ENCODE data around the gene NCK2.
"Not testable (repeated sequence)": the region's sequence is repeated elsewhere in the genome, so short reads cannot be mapped to it uniquely, and the experiment has no call there.

NCK2 gene

DNA sequence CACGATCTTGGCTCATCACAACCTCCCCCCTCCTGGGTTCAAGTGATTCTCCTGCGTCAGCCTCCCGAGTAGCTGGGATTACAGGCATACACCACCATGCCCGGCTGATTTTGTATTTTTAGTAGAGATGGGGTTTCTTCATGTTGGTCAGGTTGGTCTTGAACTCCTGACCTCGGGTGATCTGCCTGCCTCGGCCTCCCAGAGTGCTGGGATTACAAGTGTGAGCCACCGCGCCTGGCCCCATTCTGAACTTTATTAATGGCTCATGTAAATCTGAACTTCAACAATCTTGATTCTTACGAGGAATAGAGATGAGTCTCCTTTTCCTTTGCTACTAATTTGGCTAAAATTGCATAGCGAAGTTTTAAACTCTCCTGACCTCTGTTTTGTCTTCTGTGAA is 12.2 kb downstream of the NCK2 start:
- not testable (repeated sequence) for DNase-seq

DNA sequence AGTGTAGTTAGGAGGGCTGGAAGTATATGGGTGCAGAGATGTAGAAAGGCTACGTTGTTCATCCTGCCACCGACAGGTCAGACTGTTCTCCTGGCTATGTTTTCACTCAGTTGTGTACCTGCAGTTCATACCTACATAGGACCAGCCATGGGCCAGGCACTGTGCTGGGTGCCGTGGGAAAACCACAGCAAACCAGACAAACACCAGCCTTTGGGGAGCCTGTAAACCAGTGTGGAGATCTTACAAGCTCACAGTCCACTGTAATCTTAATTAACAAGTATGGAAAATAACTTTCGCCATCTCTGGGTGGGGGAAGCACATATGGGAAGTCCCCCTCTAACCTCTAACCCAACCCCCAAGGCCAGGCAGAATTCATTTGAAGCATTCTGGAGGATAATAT is 12.7 kb downstream of the NCK2 start:
- no peak for DNase-seq

DNA sequence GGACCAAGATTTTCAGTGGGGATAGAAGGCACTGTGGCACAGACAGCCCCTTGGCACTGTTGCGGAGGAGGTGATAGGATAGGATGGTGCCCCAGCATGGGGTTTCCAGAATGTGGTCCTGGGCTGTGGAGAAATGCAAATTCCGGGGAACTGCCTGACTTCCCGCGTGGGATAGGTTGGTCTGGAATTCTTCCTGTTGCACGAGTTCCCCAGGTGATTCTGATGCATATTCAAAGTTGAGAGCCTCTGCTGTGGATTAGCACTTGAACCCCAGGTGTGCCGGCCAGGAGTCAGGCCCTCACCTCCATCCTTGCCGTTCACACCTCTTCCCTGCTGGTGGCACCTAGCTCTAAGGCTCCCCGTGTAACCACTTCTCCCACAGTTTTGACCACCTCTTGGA is 15.5 kb downstream of the NCK2 start:
- DNase-seq = no peak

DNA sequence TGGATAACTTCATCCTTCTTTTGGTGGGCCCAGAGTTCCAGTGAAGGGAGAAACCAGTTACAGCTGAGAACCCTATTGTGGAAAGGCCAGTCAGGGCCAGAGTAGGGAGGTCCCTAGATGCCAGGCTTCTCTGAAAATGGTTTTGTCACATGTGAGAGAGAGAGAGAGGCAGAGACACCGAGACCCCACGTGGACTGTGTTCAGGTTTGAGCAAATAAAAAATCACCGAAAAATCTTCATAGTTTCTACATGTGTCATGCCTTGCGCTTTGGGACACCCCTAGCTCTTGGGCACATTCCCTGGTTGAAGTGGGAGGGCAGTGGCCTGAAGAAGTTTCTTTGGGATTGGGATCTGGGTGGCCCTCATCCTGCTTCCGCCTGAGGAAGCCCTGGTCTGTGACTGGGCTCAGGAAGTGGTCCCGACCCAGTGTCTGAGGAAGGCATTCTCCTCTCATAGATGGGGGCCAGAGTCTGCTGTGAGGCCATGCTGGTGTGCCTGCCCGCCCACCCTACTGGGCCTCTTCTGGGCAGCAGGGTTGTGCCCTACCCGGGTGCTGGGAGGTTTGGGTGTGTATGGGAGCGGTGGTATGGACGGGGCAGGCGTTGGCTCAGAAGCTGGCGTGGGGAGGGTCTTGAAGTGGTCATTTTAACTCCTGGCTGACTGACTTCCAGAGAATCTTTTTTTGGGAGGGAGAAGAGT is 16.1 kb downstream of the NCK2 start:
- DNase-seq = no peak

DNA sequence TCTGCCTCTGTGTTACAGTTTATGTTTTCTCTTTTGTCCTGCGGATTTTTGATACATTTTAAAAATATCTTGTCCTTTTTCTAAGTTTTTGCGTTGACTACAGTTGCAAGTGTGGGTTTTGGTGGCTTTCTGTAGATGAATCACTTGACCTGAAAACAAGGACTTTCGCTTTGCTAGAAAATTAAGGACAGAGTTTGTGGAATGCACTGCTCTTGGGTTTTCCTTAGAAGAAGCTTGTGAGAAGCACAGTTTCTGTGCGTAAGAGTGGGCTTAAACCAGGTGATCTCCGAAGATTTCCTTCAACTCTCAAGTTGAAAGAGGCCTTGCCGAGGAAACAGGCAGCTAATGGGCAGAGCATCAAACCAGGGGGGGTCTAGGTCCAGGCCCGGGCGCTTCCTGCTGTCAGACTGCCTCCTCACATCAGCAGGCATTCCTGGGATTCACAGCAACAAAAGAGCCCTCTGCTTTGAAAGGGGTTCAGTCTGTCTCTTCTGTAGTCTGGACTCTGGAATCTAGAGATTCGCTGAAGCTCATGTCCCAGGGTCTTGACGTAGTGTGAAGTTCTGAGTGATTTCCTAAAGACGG is 17.3 kb downstream of the NCK2 start:
- no peak for DNase-seq

DNA sequence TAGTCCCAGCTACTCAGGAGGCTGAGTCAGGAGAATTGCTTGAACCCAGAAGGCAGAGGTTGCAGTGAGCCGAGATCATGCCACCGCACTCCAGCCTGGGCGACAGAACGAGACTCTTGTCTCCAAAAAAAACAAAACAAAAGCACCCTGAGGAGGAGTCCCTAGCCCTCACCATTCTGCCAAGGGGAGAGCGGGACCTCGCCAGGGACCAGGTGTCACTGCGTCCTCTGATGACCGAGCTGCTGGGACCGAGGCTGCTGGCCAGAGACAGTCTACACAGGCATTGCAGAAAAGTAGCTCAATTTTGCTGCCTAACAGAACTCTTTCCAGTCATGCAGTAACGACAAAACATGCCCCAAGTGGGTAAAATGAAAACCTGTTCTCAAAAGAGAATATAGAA is 18.4 kb downstream of the NCK2 start:
- no peak for DNase-seq

DNA sequence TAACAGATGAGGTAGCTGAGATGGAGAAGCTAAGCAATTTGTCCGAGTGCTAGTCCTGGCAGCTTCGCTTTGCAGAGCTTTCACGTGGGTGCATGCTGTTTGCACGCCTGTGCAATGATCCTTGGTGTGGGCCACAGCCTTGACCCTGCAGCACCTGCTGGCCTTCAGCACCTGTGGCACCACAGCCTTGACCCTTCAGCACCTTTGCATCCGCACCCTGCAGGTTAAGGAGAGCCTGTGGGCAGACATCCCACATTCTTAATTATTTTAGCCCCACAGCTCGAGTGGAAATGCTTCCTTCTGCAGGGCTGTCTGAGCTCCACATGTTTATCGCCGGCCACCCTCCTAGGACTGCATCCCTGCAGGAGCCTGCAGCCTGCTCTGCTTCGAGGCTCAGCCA is 19.3 kb downstream of the NCK2 start:
- DNase-seq = no peak

DNA sequence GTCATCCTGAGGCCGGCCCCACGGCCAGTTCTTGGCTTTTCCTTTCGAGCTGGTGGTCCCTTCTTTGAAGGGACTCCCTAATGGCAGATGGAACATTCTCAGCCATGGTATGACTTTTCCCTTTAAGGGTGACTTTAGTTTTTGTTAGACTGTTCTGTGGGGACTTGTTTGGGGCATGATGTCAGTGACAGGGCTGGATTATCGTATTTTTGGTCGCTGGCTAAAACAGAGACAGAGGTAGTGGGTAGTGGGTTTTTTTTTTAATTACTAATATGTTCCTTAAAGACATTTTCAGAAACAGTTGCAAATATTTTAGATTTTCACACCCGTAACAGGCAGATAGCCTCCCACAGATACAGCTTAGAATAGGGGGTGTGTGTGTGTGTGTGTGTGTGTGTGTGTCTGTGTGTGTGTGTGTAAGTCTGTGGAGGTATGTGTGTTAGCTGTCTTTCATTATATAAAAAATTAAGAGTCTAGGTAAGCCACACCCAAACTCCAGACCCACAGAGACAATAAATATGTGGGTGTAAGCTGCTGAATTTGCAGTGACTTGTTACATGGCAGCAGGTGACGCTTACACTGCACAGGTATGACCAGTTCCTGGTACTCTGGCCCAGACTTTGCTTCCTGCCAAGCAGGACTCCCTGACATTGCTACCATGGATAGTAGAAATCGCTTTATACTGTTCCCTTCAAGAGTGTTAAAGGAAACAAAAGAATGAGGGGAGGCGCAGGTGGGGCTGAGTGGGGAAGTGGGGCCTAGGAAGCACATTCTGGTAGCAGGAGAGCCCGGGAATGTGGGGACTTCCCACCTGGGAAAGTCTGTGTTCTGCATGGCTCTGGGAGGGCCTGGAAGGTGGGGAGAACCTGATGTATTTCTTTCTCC is 20.9 kb downstream of the NCK2 start:
- peak; percentile 32 for DNase-seq

DNA sequence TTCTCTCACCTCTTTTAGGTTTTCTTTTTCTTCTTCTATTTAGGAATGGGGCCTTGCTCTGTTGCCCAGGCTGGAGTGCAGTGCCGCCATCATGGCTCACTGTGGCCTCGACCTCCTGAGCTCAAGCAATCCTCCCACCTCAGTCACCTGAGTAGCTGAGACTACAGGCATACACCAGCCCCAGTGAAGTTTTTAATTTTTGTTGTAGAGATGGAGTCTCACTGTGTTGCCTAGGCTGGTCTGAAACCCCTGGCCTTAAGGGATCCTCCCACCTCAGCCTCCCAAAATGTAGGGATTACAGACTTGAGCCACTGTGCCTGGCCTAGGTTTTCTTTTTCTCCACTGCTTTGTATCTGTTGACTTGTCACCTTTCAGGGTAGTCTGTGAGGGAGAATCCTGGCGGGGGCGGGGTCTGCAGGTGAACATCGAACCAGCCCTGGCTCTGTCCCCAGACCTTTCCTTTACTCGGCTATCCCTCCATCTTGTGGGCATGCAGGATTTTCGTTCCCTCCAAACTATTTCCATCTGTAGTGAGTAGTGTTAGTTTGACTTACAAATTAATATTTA is 21.7 kb downstream of the NCK2 start:
- no peak for DNase-seq

DNA sequence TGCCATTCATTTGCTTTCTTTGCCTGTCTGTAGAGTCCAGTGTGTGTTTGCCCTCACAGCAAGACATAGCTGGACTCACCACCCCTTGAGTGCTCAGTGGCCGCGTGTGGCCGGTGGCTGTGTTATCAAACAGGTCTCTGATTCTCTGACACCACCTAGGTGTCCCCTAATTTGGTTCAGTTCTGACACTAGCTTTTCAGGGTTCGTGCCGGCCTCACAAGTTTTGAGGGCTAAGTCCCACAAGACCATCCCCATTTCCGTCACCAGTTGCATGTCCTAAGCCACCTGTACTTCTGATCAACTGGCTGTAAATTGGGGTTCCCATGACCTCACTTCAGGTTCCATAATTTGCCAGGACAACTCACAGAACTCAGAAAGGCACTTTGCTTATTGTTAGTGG is 23.5 kb downstream of the NCK2 start:
- DNase-seq = no peak

DNA sequence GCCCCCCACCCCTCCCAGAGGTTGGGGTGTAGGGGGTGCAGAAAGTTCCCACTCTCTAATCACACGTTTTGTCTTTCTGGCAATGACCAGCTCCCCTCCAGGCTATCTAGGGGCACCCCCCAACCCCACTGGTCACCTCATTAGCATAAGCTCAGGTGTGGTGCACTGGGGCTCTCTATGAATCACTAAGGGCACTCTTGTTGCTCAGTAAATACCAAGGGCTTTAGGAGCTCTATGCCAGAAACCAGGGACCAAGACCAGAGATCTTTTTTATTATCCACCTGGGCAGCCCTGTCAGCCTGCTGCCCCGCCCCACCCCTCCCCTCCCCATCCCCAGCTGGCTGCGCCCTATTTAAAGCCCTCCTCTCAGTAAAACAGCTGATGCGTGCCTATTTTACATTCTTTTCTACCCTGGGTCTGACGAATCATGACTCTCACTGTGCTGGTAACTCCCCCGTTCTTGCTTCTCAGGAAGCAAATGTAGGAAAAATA is 24.3 kb downstream of the NCK2 start:
- DNase-seq = no peak

DNA sequence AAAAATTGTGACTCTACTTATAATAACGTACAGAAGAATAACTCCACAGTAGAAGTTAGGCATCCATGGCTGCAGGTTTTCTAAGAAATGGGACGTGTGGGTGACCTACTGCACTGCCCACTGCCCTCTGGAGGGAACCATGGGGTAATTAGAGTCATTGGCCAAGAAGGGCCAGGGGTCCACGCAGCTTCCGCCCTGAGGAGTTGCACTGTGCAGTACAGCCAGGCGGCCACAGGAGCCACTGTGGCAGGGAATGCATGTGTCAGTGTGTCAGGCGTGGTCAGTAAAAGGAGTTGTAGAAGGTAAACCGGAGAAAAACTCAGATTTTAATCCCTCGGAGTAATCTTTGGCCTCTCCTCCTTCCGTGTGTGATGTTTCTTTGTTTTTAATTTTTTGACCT is 24.8 kb downstream of the NCK2 start:
- no peak for DNase-seq

DNA sequence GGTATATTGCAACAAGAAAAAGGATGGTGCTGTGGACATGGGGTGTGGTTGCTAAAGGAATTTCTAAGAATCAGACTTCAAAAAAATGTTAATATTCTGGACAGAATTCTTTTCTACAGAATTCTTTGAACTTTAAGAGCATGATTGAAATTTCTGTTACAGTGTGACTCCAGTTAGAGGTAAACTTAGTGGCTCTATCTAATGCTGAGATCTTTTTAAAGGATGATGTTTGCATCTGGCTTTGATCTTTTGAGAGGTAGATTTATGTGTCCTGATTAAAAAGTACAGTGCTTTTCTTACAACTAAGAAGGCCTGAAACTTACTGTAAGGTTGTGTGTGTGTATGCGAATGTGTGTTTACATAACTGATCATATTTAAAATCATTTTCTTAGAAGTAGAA is 25.4 kb downstream of the NCK2 start:
- DNase-seq = no peak

DNA sequence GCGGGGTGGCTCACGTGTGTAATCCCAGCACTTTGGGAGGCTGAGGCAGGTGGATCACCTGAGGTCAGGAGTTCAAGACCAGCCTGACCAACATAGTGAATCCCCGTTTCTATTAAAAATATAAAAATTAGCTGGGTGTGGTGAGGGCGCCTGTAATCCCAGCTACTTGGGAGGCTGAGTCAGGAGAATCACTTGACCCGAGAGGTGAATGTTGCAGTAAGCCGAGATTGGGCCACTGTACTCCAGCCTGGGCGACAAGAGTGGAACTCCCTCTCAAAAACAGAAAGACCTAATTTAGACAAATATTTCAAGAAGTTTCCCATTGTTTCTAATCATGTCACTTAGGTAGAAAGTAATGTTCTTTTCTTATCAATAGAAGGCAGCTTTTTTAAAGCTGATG is 26.6 kb downstream of the NCK2 start:
- DNase-seq = not testable (repeated sequence)

DNA sequence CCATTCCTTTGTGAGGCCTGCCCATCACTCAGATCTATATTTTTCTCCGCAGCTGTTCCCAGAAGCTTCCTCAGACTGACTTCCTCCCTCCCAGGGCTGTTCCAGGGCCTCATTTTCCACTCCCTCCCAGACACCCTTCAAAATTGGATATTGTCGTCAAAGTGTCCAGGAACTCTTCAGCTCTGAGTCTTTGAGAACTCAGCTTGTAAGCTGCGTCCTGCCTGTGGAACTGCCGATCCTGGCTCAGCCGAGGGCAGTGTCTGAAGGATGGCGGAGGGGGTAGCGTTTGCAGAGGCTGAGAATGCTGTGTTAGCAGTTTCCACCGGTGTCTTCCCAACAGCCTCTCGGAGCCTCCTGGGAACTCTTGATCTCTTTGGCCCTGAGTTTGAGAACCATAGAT is 27.1 kb downstream of the NCK2 start:
- no peak for DNase-seq

DNA sequence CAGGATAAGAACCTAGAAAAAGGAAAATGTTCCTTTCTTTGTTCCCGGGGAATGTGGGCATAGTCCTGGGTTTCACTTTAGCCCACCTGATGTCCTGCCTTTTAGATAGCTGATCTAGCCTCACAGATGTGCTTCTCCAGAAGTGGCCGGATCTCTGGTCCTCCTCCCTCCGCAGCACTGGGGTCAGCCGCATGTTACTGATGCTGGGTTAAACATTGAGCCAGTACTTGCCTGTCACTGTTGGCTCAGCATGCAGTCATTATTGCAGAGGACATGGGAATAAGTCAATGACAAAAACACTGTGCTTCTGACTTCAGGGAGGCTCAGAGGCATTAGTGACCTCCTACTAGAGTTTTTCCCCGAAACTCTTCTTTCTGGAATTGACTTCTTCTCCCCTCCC is 27.6 kb downstream of the NCK2 start:
- no peak for DNase-seq

DNA sequence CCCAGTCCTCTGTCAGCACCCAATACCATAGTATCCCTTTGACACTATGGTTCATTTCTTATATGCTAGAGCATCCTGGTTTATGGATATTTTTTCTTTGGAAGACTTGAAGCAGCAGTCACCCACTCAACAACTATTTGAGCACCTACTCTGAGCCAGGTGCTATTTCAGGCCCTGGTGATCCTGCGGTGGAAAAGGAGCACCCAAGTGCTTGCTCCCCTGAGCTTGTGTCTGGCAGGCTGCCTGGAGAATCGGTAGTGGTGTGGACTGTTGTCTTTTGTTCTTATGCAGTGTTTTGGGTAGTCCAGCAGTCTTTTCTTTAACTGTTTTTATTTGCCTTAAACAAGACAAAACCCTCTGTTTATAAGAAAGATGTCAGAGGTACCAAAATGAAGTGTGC is 28.9 kb downstream of the NCK2 start:
- no peak for DNase-seq

DNA sequence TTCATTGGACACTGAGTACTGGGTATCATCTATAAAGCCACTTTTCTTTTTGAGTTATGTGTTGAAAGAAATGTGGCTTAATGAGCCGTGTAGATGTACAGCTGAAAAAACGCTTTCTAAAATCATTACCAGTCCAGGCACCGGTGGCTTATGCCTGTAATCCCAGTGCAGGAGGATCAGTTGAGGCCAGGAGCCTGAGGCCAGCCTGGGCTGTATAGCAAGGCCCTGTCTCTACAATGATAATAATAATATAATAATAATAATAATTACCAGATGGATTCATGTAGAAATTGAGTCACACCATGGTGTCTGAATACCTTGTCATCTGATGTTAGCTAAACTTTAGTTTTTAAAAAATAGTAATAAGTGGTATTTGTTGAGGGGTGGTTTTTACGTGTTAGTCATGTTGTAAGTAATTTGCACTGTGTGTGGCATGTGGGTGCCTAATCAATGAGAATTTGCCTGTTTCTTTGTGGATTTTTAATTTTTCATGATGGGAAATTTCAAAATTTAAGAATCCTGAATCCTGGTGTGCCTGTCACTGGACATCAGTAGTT is 30.1 kb downstream of the NCK2 start:
- DNase-seq = no peak

DNA sequence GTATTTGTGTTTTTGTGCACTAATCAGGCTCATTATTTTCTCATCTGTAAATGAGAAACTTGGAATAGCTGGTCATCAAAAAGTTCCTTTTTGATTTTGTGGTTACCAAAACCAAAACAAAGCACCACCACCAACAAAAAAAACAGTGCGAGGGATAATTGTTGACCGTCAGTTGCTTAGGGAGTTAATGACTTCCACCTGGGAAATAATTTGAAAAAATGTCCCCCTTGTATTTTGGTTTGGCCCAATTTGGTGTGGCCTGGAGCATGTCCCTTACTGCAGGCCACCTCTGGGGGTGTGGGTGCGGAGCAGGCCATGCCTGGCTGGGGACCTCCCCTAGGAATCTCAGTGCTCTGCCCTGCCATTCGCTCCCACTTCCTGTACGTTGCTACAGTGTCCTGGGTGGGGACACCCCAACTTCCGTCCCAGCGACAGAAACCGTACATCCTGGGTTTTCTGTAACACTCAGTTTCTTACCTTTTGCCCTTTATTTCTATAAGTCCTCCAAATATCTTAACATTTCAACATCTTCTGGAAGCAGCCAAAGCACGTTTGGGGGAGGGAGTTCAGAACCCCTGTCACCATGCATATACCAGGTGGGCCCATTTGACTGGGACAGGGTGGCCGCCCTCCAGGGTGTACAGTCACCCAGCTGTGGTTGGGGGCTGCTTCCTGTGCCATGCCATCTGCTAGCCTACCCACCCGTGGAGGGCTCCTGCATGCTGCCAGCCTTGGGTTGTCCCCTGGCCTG is 31.3 kb downstream of the NCK2 start:
- peak; percentile 47 for DNase-seq

DNA sequence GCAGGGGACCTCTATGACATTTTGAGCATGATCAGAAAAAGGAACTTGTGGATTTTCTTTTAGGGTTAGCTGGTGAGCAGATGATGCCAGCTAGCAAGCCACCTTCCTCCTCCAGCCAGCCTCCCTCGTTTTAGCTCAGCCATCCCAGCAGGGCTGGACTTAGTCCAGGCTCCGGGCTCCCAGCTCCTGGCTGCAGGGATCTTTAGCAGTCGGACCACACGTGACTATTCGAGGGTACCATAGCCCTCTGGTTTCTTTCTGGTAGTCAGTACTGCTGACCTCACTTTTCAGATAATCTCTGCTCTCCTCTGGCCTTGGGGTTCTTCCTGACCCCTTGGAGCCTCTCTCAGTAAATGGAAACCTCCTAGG is 31.8 kb downstream of the NCK2 start:
- DNase-seq = no peak

DNA sequence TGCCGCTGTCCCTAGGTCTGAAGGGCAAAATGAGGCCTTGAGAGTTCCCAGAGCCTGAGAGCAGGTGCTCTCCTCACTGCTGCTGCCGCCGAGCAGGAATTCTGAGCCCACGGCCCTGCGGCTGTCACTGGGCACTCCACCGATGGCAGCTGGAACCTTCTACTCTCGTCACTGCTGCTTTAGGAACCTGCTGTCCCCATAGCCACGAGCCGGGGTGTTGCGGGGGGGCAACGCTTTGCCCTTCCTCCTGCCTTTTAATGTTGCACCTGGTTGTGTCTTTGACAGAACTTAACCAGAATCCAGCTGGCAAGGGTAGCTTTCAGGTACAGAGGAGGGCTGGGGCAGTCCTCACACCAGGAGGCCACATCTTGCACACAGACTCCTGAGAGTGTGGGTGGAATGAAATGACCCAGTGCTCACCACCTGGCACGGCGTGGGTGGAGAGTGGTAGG is 32.3 kb downstream of the NCK2 start:
- DNase-seq = peak; percentile 30

DNA sequence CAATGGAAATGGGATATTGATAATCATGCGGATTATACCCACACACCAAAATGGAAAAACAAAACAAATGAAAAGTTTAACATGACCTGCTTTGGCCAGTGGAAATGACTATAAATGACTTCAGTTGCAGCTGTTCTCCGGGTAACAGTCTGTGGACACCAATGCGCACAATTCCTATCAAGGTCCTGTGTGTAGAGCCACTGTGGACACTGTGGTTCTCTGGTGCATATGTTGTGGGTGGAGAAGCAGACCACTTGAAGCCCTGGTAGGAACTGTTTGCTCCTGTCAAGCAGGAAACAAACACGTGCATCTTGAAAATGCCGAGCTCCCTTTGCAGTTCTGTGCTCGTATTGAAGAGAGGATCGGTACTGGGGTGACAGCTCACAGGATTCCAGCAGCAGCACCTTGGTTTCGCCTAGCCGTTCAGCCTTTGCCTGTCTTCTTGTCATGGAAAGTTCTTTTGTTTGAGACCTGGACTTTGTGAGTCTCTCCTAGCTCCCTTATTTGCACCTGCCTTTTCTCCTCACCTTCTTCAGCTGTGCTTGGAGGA is 32.9 kb downstream of the NCK2 start:
- DNase-seq = peak; percentile 44

Data from CD4-positive, alpha-beta T cell treated with Interleukin-6 for 4 hours (primary cell).